Liver (tissue), 3 donors: ENCODE measurements around the gene AKR7A2.
"Not testable (repeated sequence)": the region's sequence is repeated elsewhere in the genome, so short reads cannot be mapped to it uniquely, and the experiment has no call there.

Source experiments
- ATF3 ChIP-seq: IDR thresholded peaks from 2 replicates; pipeline ENCODE4 v1.6.1; 2016; ENCODE audit warnings: antibody characterized with exemption
- EGR1 ChIP-seq, 2 donors: IDR thresholded peaks; 2 replicates each; pipeline ENCODE4 v1.6.1; 2016 to 2018; ENCODE audit warnings: antibody characterized with exemption in 2 of 2, low read depth in 2 of 2
- FOXA1 ChIP-seq: IDR thresholded peaks from 2 replicates; pipeline ENCODE4 v1.6.1; 2016; ENCODE audit warnings: antibody characterized with exemption
- GABPA ChIP-seq, 2 donors: IDR thresholded peaks in 1 of 2; conservative IDR thresholded peaks in 1 of 2; 2 replicates each; pipeline ENCODE4 v1.6.1; 2016; ENCODE audit warnings: antibody characterized with exemption in 2 of 2, mild to moderate bottlenecking in 1 of 2, moderate library complexity in 1 of 2
- NR2F2 ChIP-seq: IDR thresholded peaks from 2 replicates; pipeline ENCODE4 v1.6.1; 2016; ENCODE audit warnings: antibody characterized with exemption
- RAD21 ChIP-seq, 2 donors: IDR thresholded peaks; 2 replicates each; pipeline ENCODE4 v1.6.1; 2016; ENCODE audit warnings: antibody characterized with exemption in 2 of 2, mild to moderate bottlenecking in 2 of 2
- REST ChIP-seq: IDR thresholded peaks from 2 replicates; pipeline ENCODE4 v1.6.1; 2016; ENCODE audit warnings: antibody characterized with exemption, mild to moderate bottlenecking
- RXRA ChIP-seq, 2 donors: IDR thresholded peaks; 2 replicates each; pipeline ENCODE4 v1.6.1; 2017 to 2018; ENCODE audit warnings: antibody characterized with exemption in 2 of 2, mild to moderate bottlenecking in 1 of 2
- SP1 ChIP-seq: IDR thresholded peaks from 2 replicates; pipeline ENCODE4 v1.6.1; 2018; ENCODE audit warnings: antibody characterized with exemption, mild to moderate bottlenecking
- TAF1 ChIP-seq: conservative IDR thresholded peaks from 2 replicates; pipeline ENCODE4 v1.6.1; 2016; ENCODE audit warnings: antibody characterized with exemption, mild to moderate bottlenecking
- YY1 ChIP-seq: IDR thresholded peaks from 2 replicates; pipeline ENCODE4 v1.6.1; 2016; ENCODE audit warnings: antibody characterized with exemption, mild to moderate bottlenecking
- TF ChIP-seq, protein P1 (sequence below): fragments of 150-350 bp; IDR thresholded peaks from 2 replicates; pipeline ENCODE4 v1.5.1; 2017; ENCODE audit warnings: improper control_type of control experiment, low read depth, low read length; ENCODE audit not compliant: missing input control
- TF ChIP-seq, protein P2 (sequence below): IDR thresholded peaks from 2 replicates; pipeline ENCODE4 v1.6.1; 2016; ENCODE audit warnings: antibody characterized with exemption
- TF ChIP-seq, protein P3 (sequence below): IDR thresholded peaks from 2 replicates; pipeline ENCODE4 v1.6.1; 2016; ENCODE audit warnings: antibody characterized with exemption
- donor health status: healthy.
- donor health status: healthy.

- TF ChIP-seq, protein P1, sequence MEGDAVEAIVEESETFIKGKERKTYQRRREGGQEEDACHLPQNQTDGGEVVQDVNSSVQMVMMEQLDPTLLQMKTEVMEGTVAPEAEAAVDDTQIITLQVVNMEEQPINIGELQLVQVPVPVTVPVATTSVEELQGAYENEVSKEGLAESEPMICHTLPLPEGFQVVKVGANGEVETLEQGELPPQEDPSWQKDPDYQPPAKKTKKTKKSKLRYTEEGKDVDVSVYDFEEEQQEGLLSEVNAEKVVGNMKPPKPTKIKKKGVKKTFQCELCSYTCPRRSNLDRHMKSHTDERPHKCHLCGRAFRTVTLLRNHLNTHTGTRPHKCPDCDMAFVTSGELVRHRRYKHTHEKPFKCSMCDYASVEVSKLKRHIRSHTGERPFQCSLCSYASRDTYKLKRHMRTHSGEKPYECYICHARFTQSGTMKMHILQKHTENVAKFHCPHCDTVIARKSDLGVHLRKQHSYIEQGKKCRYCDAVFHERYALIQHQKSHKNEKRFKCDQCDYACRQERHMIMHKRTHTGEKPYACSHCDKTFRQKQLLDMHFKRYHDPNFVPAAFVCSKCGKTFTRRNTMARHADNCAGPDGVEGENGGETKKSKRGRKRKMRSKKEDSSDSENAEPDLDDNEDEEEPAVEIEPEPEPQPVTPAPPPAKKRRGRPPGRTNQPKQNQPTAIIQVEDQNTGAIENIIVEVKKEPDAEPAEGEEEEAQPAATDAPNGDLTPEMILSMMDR = not testable (repeated sequence)
- not testable (repeated sequence) for TF ChIP-seq RAD21 (IDR thresholded peaks at IDR 0.05); ATF3; GABPA (IDR thresholded peaks at IDR 0.05 in 1 of 2, conservative IDR thresholded peaks at IDR 0.05 in 1 of 2); TAF1; SP1; REST; YY1; EGR1 (IDR thresholded peaks at IDR 0.05; ENCODE audit: low read depth in 2 of 2); NR2F2
- peak; percentile 27 for TF ChIP-seq FOXA1
- TF ChIP-seq, protein P2, sequence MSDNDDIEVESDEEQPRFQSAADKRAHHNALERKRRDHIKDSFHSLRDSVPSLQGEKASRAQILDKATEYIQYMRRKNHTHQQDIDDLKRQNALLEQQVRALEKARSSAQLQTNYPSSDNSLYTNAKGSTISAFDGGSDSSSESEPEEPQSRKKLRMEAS = not testable (repeated sequence)
- peak in 1 of 2 donors; percentile 48 for TF ChIP-seq RXRA (IDR thresholded peaks at IDR 0.05)
- TF ChIP-seq, protein P3, sequence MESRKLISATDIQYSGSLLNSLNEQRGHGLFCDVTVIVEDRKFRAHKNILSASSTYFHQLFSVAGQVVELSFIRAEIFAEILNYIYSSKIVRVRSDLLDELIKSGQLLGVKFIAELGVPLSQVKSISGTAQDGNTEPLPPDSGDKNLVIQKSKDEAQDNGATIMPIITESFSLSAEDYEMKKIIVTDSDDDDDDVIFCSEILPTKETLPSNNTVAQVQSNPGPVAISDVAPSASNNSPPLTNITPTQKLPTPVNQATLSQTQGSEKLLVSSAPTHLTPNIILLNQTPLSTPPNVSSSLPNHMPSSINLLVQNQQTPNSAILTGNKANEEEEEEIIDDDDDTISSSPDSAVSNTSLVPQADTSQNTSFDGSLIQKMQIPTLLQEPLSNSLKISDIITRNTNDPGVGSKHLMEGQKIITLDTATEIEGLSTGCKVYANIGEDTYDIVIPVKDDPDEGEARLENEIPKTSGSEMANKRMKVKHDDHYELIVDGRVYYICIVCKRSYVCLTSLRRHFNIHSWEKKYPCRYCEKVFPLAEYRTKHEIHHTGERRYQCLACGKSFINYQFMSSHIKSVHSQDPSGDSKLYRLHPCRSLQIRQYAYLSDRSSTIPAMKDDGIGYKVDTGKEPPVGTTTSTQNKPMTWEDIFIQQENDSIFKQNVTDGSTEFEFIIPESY = not testable (repeated sequence)
Measured at GRCh38 chr1:19269427-19270342, 42.3 kb downstream of the AKR7A2 start.
